ENCODE measurements around the gene DNAJA2. TPM values are rescaled to one million over a fixed set of nuclear protein-coding genes. Genes with fewer than 3 reads are reported as not detected.

Gene DNAJA2
- total and polyA plus RNA-seq, 9 of the 15 experiments (the other 6 are each of a cell fraction or from before 2014, with no cell fraction given) = 24.1 to 75.9 (median 50.7) TPM

DNA sequence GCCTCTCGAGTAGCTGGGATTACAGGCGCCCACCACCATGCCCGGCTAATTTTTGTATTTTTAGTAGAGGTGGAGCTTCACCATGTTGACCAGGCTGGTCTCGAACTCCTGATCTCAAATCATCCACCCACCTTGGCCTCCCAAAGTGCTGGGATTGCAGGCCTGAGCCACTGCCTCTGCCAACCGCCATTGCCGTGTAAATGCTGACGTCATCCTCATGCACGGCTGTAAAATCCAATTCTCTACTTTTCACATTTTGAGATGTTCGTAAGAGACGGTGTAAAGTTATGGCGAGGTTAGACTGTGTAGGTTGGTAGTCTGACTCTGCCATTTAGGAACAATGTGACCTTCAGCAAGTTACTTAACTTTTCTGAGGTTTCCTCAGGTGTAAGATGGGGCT, 1.7 kb upstream of the DNAJA2 start (continued):
- TF ChIP-seq, protein P1, sequence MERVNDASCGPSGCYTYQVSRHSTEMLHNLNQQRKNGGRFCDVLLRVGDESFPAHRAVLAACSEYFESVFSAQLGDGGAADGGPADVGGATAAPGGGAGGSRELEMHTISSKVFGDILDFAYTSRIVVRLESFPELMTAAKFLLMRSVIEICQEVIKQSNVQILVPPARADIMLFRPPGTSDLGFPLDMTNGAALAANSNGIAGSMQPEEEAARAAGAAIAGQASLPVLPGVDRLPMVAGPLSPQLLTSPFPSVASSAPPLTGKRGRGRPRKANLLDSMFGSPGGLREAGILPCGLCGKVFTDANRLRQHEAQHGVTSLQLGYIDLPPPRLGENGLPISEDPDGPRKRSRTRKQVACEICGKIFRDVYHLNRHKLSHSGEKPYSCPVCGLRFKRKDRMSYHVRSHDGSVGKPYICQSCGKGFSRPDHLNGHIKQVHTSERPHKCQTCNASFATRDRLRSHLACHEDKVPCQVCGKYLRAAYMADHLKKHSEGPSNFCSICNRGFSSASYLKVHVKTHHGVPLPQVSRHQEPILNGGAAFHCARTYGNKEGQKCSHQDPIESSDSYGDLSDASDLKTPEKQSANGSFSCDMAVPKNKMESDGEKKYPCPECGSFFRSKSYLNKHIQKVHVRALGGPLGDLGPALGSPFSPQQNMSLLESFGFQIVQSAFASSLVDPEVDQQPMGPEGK (CRISPR knock-in tag; IDR thresholded peaks at IDR 0.05; ENCODE audit: borderline replicate concordance) = no peak
- no peak for TF ChIP-seq POLR2AphosphoS2 (IDR thresholded peaks at IDR 0.05; ENCODE audit: low read length)

- peaks cover 11% of the 10 kb centered on the region for H4K20me1 ChIP-seq (replicated peaks; ENCODE audit: control insufficient read depth, insufficient read depth, low read length)
- peak overlapping the region; percentile 83 for H3K27ac ChIP-seq (ENCODE audit: extremely low read depth, low read depth, low read length)
- ATAC-seq = peak; percentile 8
- peak overlapping the region; percentile 95 for H3K4me3 ChIP-seq
- DNase-seq (ENCODE audit: extremely low read depth in 1 of 4, low spot score in 3 of 4) = peak; percentile 17 to 42 (median 32)
- WGBS (ENCODE audit: insufficient coverage, low coverage, missing lambda C conversion rate) = 48% methylated on average over 6 of the region's 6 CpGs
- H3K4me1 ChIP-seq (replicated peaks in 1 of 2; ENCODE audit: control insufficient read depth in 2 of 2, insufficient read depth in 2 of 2, low read length in 2 of 2) = peaks cover 13% of the 10 kb centered on the region in 2 experiments; a peak in 4 of 5 replicates
- no peaks in the 10 kb centered on the region for H3K27me3 ChIP-seq (ENCODE audit: control insufficient read depth in 2 of 2, insufficient read depth in 2 of 2, low read length in 2 of 2)
- peak overlapping the region; percentile 84 for H3K4me2 ChIP-seq (ENCODE audit: insufficient read depth, low read length)
- H3K9ac ChIP-seq (ENCODE audit: insufficient read depth in 1 of 2, low read depth in 2 of 2, low read length in 2 of 2) = peak overlapping the region in 1 of 2 experiments; percentile 86; a peak in 2 of 4 replicates
- FAIRE-seq = peak; percentile 11
- BruUV-seq (replicated peaks) = no TSS peak
- H3K79me2 ChIP-seq (ENCODE audit: control insufficient read depth, insufficient read depth, low read length) = peaks cover 44% of the 10 kb centered on the region
- H3K9me3 ChIP-seq (replicated peaks; ENCODE audit: control insufficient read depth, insufficient read depth, low read depth, low read length) = no peaks in the 10 kb centered on the region
- H3K9me1 ChIP-seq (ENCODE audit: control insufficient read depth, insufficient read depth, low read length) = no peaks in the 10 kb centered on the region
- TF ChIP-seq TAF1 (IDR thresholded peaks at IDR 0.05; ENCODE audit: control insufficient read depth, extremely low read depth, insufficient read depth, low read length, severe bottlenecking) (no peak), MYC (IDR thresholded peaks at IDR 0.05; ENCODE audit: low read depth, low read length) (peak; percentile 63; the same call in 1 of the 2 replicates), MYC (CRISPR knock-in tag; IDR thresholded peaks at IDR 0.05; ENCODE audit: borderline replicate concordance, low read depth) (no peak), MEIS2 (IDR thresholded peaks at IDR 0.05; ENCODE audit: partially characterized antibody) (peak; percentile 24), LCOR (CRISPR knock-in tag; IDR thresholded peaks at IDR 0.05) (0 out of 2 replicates have a peak, but pooled peaks have one; percentile 18)
- TF ChIP-seq, protein P2, sequence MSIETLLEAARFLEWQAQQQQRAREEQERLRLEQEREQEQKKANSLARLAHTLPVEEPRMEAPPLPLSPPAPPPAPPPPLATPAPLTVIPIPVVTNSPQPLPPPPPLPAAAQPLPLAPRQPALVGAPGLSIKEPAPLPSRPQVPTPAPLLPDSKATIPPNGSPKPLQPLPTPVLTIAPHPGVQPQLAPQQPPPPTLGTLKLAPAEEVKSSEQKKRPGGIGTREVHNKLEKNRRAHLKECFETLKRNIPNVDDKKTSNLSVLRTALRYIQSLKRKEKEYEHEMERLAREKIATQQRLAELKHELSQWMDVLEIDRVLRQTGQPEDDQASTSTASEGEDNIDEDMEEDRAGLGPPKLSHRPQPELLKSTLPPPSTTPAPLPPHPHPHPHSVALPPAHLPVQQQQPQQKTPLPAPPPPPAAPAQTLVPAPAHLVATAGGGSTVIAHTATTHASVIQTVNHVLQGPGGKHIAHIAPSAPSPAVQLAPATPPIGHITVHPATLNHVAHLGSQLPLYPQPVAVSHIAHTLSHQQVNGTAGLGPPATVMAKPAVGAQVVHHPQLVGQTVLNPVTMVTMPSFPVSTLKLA (conservative IDR thresholded peaks at IDR 0.05) = peak; percentile 24 to 41; a peak in 1 of 4 replicates
- in situ Hi-C loops (cut with MboI) (no loop called here), intact Hi-C loops (cut with micrococcal nuclease) (no loop called here)
- peak overlapping the region; percentile 87 for H2AFZ ChIP-seq (ENCODE audit: low read depth, low read length)
- peaks cover 27% of the 10 kb centered on the region for H3K36me3 ChIP-seq (ENCODE audit: control insufficient read depth, insufficient read depth, low read length)
- CTCF ChIA-PET (ENCODE audit: low intra/inter-chr PET ratio) = no interaction called here
- POLR2A ChIA-PET = interaction anchor here (0.9 to 2.1 kb wide), 6 partner anchors 10 to 58 kb away, joined by 3 to 14 read pairs (median 4); no protein-coding TSS in a partner anchor
Observed at GRCh38 chr16:46974352-46974751, 878 bp upstream of the DNAJA2 start.
